NB4 (cell line): ENCODE data around the gene MINDY1.

Source experiments
- DNase-seq: peaks from one replicate; pipeline ENCODE4 v3.0.0; 2010; ENCODE audit warnings: low read depth
- H3K4me3 ChIP-seq: one replicate; pipeline ENCODE4 v1.5.1; 2011; ENCODE audit warnings: mild to moderate bottlenecking, low read depth, low read length, moderate library complexity
- MYC ChIP-seq: IDR thresholded peaks from 2 replicates; pipeline ENCODE4 v1.6.1; 2011; ENCODE audit warnings: low read depth, low read length
- POLR2A ChIP-seq: IDR thresholded peaks from 2 replicates; pipeline ENCODE4 v1.6.1; 2011; ENCODE audit warnings: mild to moderate bottlenecking; ENCODE audit not compliant: insufficient read length; ENCODE audit errors: extremely low read depth
- TF ChIP-seq, protein P1 (sequence below): IDR thresholded peaks from 2 replicates; pipeline ENCODE4 v1.6.1; 2011; ENCODE audit warnings: low read depth, low read length
- TF ChIP-seq, protein P2 (sequence below): IDR thresholded peaks from one replicate; pipeline ENCODE4 v1.5.1; 2012; ENCODE audit warnings: low read depth, low read length

The MINDY1 gene

DNA sequence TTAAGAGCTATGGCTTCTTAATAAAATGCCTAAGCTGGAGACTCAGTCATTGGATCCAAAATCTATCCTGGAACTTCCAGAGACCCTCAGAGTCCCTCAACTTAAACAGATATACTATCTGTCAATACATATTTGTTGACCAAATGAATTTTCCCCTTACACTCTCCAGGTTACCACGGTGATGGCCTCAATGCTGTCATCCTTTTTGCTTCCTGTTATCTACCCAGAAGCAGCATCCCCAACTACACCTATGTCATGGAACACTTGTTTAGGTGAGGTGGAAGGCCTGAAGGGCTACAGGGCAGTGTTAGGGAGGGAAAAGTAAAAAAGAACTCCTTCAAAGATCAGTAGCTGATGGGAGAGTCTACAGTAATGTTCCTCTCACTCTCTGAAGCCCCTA lies 36.5 kb upstream of the MINDY1 start:
- TF ChIP-seq MYC (no peak), POLR2A (no peak)
- TF ChIP-seq, protein P1, sequence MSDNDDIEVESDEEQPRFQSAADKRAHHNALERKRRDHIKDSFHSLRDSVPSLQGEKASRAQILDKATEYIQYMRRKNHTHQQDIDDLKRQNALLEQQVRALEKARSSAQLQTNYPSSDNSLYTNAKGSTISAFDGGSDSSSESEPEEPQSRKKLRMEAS, result no peak
- TF ChIP-seq, protein P2, sequence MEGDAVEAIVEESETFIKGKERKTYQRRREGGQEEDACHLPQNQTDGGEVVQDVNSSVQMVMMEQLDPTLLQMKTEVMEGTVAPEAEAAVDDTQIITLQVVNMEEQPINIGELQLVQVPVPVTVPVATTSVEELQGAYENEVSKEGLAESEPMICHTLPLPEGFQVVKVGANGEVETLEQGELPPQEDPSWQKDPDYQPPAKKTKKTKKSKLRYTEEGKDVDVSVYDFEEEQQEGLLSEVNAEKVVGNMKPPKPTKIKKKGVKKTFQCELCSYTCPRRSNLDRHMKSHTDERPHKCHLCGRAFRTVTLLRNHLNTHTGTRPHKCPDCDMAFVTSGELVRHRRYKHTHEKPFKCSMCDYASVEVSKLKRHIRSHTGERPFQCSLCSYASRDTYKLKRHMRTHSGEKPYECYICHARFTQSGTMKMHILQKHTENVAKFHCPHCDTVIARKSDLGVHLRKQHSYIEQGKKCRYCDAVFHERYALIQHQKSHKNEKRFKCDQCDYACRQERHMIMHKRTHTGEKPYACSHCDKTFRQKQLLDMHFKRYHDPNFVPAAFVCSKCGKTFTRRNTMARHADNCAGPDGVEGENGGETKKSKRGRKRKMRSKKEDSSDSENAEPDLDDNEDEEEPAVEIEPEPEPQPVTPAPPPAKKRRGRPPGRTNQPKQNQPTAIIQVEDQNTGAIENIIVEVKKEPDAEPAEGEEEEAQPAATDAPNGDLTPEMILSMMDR, result no peak
- no peak overlapping the region for H3K4me3 ChIP-seq
- no peak for DNase-seq

DNA sequence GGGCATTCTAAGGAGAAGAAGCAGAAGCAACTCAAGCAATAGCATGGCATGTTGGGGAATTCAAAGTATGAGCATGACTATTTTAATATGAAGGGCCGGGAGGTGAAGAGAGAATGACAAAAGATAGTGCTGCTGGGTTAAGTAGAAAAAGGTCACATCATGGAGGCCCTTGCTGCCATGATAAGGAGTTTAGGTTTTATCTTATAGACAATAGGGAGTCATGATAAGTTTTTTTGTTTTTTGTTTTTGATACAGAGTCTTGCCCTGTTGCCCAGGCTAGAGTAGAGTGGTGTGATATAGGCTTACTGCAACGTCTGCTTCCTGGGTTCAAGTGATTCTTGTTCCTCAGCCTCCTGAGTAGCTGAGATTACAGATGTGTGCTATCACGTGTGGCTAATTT lies 32.8 kb upstream of the MINDY1 start:
- DNase-seq, result no peak
- H3K4me3 ChIP-seq, result no peak overlapping the region
- no peak for TF ChIP-seq MYC

DNA sequence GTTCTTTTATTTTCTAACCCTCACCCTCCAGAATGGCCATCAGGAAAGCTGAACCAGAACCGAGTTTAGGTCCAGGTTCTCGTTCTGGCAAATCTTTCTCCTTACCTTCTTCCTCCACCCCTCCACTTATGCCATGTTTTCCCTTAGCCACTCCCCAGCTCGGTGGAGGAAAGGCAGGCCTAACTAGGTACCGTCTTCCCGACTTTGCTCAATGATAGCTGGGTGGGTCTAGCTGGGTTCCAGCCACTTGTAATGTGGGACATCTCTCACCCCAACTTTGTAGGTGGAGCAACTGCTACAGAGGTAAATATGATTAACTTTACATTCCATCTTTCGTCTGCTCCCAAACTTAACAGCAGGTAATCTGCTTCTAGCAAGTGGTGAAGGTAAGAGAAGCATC lies 30.3 kb upstream of the MINDY1 start:
- no peak for DNase-seq
- no peak overlapping the region for H3K4me3 ChIP-seq
- TF ChIP-seq, protein P1, result no peak
- TF ChIP-seq, protein P2, result no peak
- TF ChIP-seq MYC (no peak), POLR2A (no peak)

DNA sequence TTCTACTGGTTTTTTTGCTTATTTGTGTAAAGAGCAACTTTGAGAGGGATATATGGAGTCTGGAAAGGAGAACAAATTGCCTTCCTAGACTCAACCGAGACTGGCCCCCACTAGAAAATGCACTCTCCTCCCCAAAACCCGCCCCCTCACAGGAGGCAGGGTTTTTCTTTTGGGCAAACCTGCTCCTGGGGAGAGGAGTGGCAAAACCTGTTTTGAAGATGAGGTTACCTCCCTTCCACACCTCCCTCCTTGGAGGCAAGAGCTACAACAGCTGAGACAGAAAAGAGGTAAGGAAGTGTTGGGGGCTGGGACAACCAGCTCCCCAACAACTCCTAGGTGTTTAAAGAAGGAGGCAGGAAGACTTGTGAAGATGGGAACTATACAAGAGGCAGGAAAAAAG lies 29.7 kb upstream of the MINDY1 start, which contains the start of gene BNIPL:
Gene BNIPL, plus strand, starts transcription at position 231 of the 400 bp plus-strand sequence. Its CDS starts 140 bp downstream, at position 371.
- TF ChIP-seq MYC (no peak), POLR2A (no peak)
- TF ChIP-seq, protein P1, result no peak
- TF ChIP-seq, protein P2, result no peak
- DNase-seq, result no peak
- H3K4me3 ChIP-seq, result no peak within 1 kb of the TSS

DNA sequence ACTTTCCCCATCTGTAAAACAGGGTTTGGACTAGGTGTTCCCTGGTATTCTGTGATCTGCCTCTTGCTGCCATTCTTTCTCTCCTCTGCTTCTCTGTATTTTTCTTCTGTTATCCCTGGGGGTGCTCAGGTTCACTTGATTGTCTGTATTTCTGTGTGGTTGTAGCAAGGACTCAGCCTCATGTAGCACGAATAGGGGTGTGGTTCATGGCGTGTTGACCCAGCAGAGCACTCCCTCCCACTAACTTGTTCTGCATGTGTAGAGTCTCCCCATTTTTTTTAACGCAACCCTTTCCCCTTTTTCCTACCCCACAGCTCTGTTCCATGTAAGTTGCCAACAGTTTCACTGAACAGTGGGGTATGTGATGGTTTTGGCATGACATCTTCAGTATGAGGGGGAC lies 28.5 kb upstream of the MINDY1 start:
- TF ChIP-seq, protein P1, result no peak
- no peak for TF ChIP-seq MYC
- TF ChIP-seq POLR2A, result no peak
- TF ChIP-seq, protein P2, result no peak
- no peak for DNase-seq
- H3K4me3 ChIP-seq, result no peak overlapping the region

DNA sequence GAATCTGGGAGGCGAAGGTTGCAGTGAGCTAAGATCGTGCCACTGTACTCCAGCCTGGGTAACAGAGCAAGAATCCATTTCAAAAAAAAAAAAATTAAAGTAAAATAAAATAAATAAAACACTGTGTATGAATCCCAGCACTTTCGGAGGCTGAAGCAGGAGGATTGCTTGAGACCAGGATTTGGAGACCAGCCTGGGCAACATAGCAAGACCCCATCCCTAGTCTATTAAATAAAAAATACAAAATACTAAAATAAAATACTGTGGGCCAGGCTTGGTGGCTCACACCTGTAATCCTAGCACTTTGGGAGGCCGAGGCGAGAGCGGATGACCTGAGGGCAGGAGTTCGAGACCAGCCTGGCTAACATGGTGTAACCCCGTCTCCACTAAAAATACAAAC lies 25.5 kb upstream of the MINDY1 start:
- no peak for DNase-seq
- H3K4me3 ChIP-seq, result no peak overlapping the region
- TF ChIP-seq POLR2A (no peak), MYC (no peak)
- TF ChIP-seq, protein P1, result no peak
- TF ChIP-seq, protein P2, result no peak
